Heart right ventricle (tissue), 16 donors: ENCODE measurements around the gene CAMK2N1. TPM values are rescaled to one million over a fixed set of nuclear protein-coding genes. Genes with fewer than 3 reads are reported as not detected.
A peak's percentile ranks its signal among the peaks of the same experiment; 100 is the strongest.

ENCODE experiments used
- ATAC-seq, 8 donors: fragments of 200-7000 bp; cut with Tn5 transposase; one replicate each; pipeline ENCODE4 v1.9.1; 2020; ENCODE audit warnings: mild to moderate bottlenecking in 8 of 8, moderate library complexity in 8 of 8, moderate number of reproducible peaks in 1 of 8
- DNase-seq, 2 donors: peaks; one replicate each; pipeline ENCODE4 v3.0.0-alpha.2; 2020
- H3K27ac ChIP-seq, 10 donors: fragments of 200-600 bp; sonication (generic) in 2 of 10; one replicate each; pipeline versions ENCODE4 v1.5.0 to v1.8.0; 2020 to 2022; ENCODE audit warnings: mild to moderate bottlenecking in 3 of 10
- H3K27me3 ChIP-seq, 7 donors: fragments of 200-600 bp; one replicate each; pipeline ENCODE4 v1.8.0; 2021 to 2022; ENCODE audit warnings: mild to moderate bottlenecking in 2 of 7
- H3K36me3 ChIP-seq, 9 donors: fragments of 200-600 bp; sonication (generic) in 1 of 9; one replicate each; pipeline versions ENCODE4 v1.5.0 to v1.8.0; 2020 to 2022; ENCODE audit warnings: mild to moderate bottlenecking in 2 of 9
- H3K4me1 ChIP-seq, 9 donors: fragments of 200-600 bp; sonication (generic) in 1 of 9; one replicate each; pipeline versions ENCODE4 v1.5.0 to v1.8.0; 2020 to 2022; ENCODE audit warnings: mild to moderate bottlenecking in 4 of 9
- H3K4me3 ChIP-seq, 10 donors: fragments of 200-600 bp; sonication (generic) in 2 of 10; one replicate each; pipeline versions ENCODE4 v1.5.0 to v1.8.0; 2020 to 2022; ENCODE audit warnings: mild to moderate bottlenecking in 7 of 10, moderate library complexity in 2 of 10
- H3K9me3 ChIP-seq, 11 donors: fragments of 200-600 bp in 10 of 11; sonication (generic) in 2 of 11; one replicate each; pipeline versions ENCODE4 v1.5.0 to v1.8.0; 2013 to 2022; ENCODE audit warnings: mild to moderate bottlenecking in 2 of 11, control low read depth in 1 of 11, moderate library complexity in 1 of 11
- WGBS, 2 donors: extraction: QIAGEN DNeasy Blood & Tissue Kit; methylation state at CpG; one replicate each; pipeline ENCODE4 v1.1.7; 2013; ENCODE audit warnings: inconsistent platforms in 1 of 2; 5-methylcytosine and 5-hydroxymethylcytosine counted together
- intact Hi-C, 10 donors: fragments of 100-400 bp; cut with DNase I; formaldehyde crosslinking; loops; one replicate each; pipeline versions ENCODE4 v1.11.1 to v1.14.2; 2022
- polyA plus RNA-seq, 2 donors: library from polyadenylated mRNA; stranded (reverse); fragments of 200-250 nt; gene quantifications; one replicate each; pipeline ENCODE4 v1.2.3, GENCODE V29; 2013
- total RNA-seq, 10 donors: library from RNA; stranded (reverse); fragmentation: NEBNext Ultra II Directional in 3 of 10; extraction: Animal tissue kit (Norgen Biotek cat#: 25700) in 3 of 10; gene quantifications; one replicate each; pipeline versions ENCODE4 v1.2.1 to v1.2.4, GENCODE V29; 2021 to 2023
- TF ChIP-seq, protein P1 (sequence below), 9 donors: fragments of 200-600 bp; sonication (generic) in 2 of 9; IDR thresholded peaks; one replicate each; pipeline versions ENCODE4 v1.5.0 to v1.8.0; 2021 to 2022; ENCODE audit warnings: antibody characterized with exemption in 9 of 9, mild to moderate bottlenecking in 5 of 9, moderate library complexity in 1 of 9
- donor health status: Arrhythmogenic right ventricular cardiomyopathy.
- donor health status: ischemic (EF 13 %, LVEDD 7.1; RV severe dilation, severe dysfunction).
- donor health status: healthy with polysubstance abuse.
- donor health status: DM: no; HTN: yes; CAD: no.
- donor health status: DM: no; HTN: no; CAD: no.
- donor health status: ischemic (EF 25% LVEDD 6.9; RV normal size, moderate dysfunction).
- donor health status: ischemic (EF 25% LVEDD 5.7; RV mildly dilated, moderate dysfunction).
- donor health status: healthy.
- donor health status: DM: yes; HTN: yes; CAD: no.
- donor health status: Ischemic cardiomyopathy.
- donor health status: ischemic (EF 35%, LVEDD 5.7; RV mildly dilated, moderate dysfunction).
- donor health status: nonischemic (EF 11% LVEDD 7.7; RV severe dilation, severe dysfunction).
- donor health status: DM: yes; HTN: yes; CAD: no.
- donor health status: PGD.
- donor health status: ischemic (EF 29% LVEDD 5.4; RV normal size, mild dysfunction).
- donor health status: nonischemic (EF 23%, LVEDD 6.1; RV moderate dilation, normal function).

The CAMK2N1 gene
- total and polyA plus RNA-seq, 12 donors = 4.0 to 12.9 (median 8.5) TPM

DNA sequence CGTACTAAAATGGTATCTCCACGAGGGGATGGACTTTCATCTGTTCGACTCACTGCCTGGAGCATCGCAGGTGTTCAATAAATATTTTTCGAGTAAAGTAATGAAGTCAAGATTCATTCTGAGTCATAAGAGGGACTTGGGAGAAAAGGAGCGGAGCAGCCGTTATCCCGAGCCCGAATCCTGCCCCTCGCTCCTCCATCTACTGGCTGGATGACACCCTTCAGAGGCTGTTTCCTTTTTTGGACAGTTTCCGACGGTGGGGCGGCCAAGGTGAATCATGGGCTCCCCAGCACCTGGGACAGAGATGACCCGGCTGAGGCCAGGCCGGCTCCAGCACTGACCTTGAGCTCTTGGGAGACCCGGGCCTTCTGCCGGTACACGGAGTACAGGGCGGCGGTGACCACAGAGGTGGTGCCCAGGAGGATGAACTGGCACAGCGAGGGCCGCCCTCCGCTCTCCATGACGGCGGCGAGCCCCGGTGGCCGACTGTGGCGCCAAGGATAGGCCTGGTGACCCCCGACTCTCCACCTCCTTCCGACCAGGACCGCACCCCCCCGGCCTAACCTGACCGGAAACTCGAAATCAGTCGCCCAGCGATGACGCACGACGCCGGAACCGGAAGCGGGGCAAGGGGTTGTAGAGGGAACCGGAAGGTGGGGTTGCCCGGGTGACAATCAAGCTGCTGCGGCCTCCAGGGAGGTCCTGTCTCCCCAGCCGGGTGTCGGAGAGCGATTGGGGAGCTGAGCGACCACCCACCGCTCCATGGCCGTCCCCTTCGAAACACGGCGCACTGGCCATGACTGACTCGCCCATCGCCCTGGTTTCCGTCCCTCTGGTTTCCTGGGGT lies 21.8 kb upstream of the CAMK2N1 start, which contains the start of gene MUL1:
MUL1 (minus strand) TSS at position 588 of the 847 bp plus-strand sequence; CDS start at position 461, 127 bp downstream.
- H3K27me3 ChIP-seq = peaks cover 0 to 23% (median 6%) of the 10 kb centered on the region in 7 donors
- H3K4me1 ChIP-seq = peaks cover 0 to 47% (median 38%) of the 10 kb centered on the region in 9 donors
- TF ChIP-seq, protein P1, sequence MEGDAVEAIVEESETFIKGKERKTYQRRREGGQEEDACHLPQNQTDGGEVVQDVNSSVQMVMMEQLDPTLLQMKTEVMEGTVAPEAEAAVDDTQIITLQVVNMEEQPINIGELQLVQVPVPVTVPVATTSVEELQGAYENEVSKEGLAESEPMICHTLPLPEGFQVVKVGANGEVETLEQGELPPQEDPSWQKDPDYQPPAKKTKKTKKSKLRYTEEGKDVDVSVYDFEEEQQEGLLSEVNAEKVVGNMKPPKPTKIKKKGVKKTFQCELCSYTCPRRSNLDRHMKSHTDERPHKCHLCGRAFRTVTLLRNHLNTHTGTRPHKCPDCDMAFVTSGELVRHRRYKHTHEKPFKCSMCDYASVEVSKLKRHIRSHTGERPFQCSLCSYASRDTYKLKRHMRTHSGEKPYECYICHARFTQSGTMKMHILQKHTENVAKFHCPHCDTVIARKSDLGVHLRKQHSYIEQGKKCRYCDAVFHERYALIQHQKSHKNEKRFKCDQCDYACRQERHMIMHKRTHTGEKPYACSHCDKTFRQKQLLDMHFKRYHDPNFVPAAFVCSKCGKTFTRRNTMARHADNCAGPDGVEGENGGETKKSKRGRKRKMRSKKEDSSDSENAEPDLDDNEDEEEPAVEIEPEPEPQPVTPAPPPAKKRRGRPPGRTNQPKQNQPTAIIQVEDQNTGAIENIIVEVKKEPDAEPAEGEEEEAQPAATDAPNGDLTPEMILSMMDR (IDR thresholded peaks at IDR 0.05) = no peak
- intact Hi-C loops = no loop called here
- H3K27ac ChIP-seq = peak within 1 kb of the TSS; percentile 63 to 95 (median 92)
- ATAC-seq (peak; percentile 97 to 99 (median 98)), DNase-seq (peak; percentile 96 to 98)
- 1% methylated on average over 58 of the region's 58 CpGs for WGBS, 2 donors
- H3K9me3 ChIP-seq = no peaks in the 10 kb centered on the region
- H3K36me3 ChIP-seq = peaks cover 0 to 40% (median 11%) of the 10 kb centered on the region in 9 donors
- peak within 1 kb of the TSS; percentile 67 to 99 (median 91) for H3K4me3 ChIP-seq

DNA sequence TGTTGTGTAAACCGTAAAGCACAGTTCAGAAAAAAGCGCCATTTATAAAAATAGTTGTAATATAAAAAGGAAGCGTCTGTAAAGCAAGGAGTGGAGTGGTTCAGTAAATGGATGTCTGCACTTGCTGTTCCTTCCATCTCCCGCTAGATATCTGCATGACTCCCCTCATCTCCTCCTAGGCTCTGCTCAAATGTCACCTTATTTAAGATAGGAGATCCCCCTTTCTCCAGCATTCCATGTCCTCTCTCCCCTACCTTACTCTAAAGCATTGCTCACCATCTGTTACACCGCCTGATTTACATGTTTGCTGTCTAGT lies 21.2 kb upstream of the CAMK2N1 start:
- ATAC-seq (peak in 6 of 8 donors; percentile 4 to 21 (median 10)), DNase-seq (no peak)
- peaks cover 0 to 47% (median 38%) of the 10 kb centered on the region in 9 donors for H3K4me1 ChIP-seq
- intact Hi-C loops = no loop called here
- peak overlapping the region; percentile 67 to 99 (median 91) for H3K4me3 ChIP-seq
- no peaks in the 10 kb centered on the region for H3K9me3 ChIP-seq
- H3K27ac ChIP-seq = peak overlapping the region in 9 of 10 donors; percentile 89 to 95 (median 93)
- H3K27me3 ChIP-seq = peaks cover 0 to 17% (median under 1%) of the 10 kb centered on the region in 7 donors
- peaks cover 0 to 46% (median 13%) of the 10 kb centered on the region in 9 donors for H3K36me3 ChIP-seq
- WGBS, 2 donors = 25 to 27% methylated on average over 5 of the region's 5 CpGs
- TF ChIP-seq, protein P1 (IDR thresholded peaks at IDR 0.05) = no peak

DNA sequence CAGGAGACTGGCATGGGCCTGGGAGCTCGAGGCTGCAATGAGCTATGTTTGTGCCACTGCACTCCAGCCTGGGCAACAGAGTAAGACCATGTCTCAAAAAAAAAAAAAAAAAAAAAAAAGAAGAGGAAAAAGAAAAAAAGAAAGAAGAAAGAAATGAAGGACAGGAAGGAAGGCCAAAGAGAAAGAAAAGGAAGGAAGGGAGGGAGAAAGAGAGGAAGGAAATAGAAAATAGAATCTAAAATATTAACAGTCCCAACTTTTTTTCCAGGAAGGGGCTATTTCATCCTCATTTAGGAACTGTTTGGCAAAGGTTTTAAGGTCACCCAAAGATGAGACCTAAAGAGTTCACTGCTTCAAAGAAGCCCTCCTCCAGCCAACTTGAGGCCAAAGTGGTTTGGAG lies 19.5 kb upstream of the CAMK2N1 start:
- peaks cover 0 to 63% (median 23%) of the 10 kb centered on the region in 9 donors for H3K36me3 ChIP-seq
- H3K27me3 ChIP-seq = peaks cover 0 to 2% (median 0%) of the 10 kb centered on the region in 7 donors
- DNase-seq = no peak
- intact Hi-C loops = no loop called here
- H3K27ac ChIP-seq = no peak overlapping the region
- H3K9me3 ChIP-seq = no peaks in the 10 kb centered on the region
- no peak overlapping the region for H3K4me3 ChIP-seq
- TF ChIP-seq, protein P1 (IDR thresholded peaks at IDR 0.05) = no peak
- WGBS, 2 donors = 91 to 95% methylated on average over 1 of the region's 1 CpG
- peaks cover 0 to 47% (median 38%) of the 10 kb centered on the region in 9 donors for H3K4me1 ChIP-seq
- no peak for ATAC-seq

DNA sequence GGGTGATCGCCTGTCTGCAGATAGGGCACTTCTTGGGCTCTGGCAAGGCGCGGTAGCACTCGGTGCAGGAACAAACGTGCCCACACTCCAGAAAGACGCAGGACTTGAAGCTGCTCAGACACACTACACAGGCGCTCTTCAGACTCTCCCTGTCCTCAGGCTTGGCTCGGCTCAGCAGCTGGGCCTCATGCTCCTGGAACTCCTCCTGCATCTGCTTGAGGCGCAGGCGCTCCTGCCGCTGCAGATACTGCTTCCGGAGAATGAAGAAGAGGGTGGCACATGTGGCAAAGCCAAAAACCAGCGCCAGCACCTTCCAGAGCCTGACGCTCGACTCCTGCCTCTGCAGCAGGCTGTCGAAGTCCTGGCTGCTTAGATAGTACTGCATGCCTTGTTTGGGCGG lies 14.7 kb upstream of the CAMK2N1 start:
- no peaks in the 10 kb centered on the region for H3K9me3 ChIP-seq
- DNase-seq = no peak
- ATAC-seq = peak in 1 of 8 donors; percentile 22

More for the DNA sequence above, 14.7 kb upstream of the CAMK2N1 start:
- TF ChIP-seq, protein P1 (IDR thresholded peaks at IDR 0.05) = no peak
- Histone ChIP-seq H3K4me1 (peaks cover 0 to 29% (median 15%) of the 10 kb centered on the region in 9 donors), H3K36me3 (peaks cover 0 to 87% (median 53%) of the 10 kb centered on the region in 9 donors), H3K27ac (no peak overlapping the region), H3K27me3 (no peaks in the 10 kb centered on the region), H3K4me3 (no peak overlapping the region)
- 86 to 87% methylated on average over 17 of the region's 17 CpGs for WGBS, 2 donors
- intact Hi-C loops = no loop called here
